CD4-positive, alpha-beta T cell treated with Interleukin-4 for 1 hour (primary cell): ENCODE data around the gene DTWD2.
A peak's percentile ranks its signal among the peaks of the same experiment; 100 is the strongest.
"Not testable (repeated sequence)": the region's sequence is repeated elsewhere in the genome, so short reads cannot be mapped to it uniquely, and the experiment has no call there.

Source experiments
- DNase-seq, 2 donors: peaks; one replicate each; pipeline ENCODE4 v3.0.0-alpha.2; 2020 to 2022

DTWD2 gene

GRCh38 chr5:118857700-118858099 lies 130.6 kb downstream of the DTWD2 start:
- no peak for DNase-seq

- no peak for DNase-seq
These were observed 133.5 kb downstream of the DTWD2 start for GRCh38 chr5:118854819-118855218.

- not testable (repeated sequence) for DNase-seq
These were observed 136.6 kb downstream of the DTWD2 start for GRCh38 chr5:118851785-118852184.

- DNase-seq, result not testable (repeated sequence)
These were observed 138.8 kb downstream of the DTWD2 start for GRCh38 chr5:118849507-118849906.

GRCh38 chr5:118844351-118844750 lies 144.0 kb downstream of the DTWD2 start:
- no peak for DNase-seq

GRCh38 chr5:118834710-118835109 lies 153.6 kb downstream of the DTWD2 start:
- no peak for DNase-seq

GRCh38 chr5:118832974-118833373 lies 155.4 kb downstream of the DTWD2 start:
- DNase-seq, result no peak

- no peak for DNase-seq
These were observed 163.1 kb downstream of the DTWD2 start for GRCh38 chr5:118825226-118825625.

GRCh38 chr5:118818604-118819003 lies 169.7 kb downstream of the DTWD2 start:
- no peak for DNase-seq

- no peak for DNase-seq
These were observed 179.9 kb downstream of the DTWD2 start for GRCh38 chr5:118808441-118808840.

- DNase-seq, result no peak
These were observed 181.8 kb downstream of the DTWD2 start for GRCh38 chr5:118806571-118806970.

GRCh38 chr5:118802335-118802734 lies 186.0 kb downstream of the DTWD2 start:
- DNase-seq, result no peak

- DNase-seq, result no peak
These were observed 192.3 kb downstream of the DTWD2 start for GRCh38 chr5:118796081-118796480.

GRCh38 chr5:118794281-118794680 lies 194.1 kb downstream of the DTWD2 start:
- no peak for DNase-seq

GRCh38 chr5:118793652-118794051 lies 194.7 kb downstream of the DTWD2 start:
- DNase-seq, result no peak

GRCh38 chr5:118793091-118793490 lies 195.3 kb downstream of the DTWD2 start:
- no peak for DNase-seq

GRCh38 chr5:118791926-118792734 lies 196.2 kb downstream of the DTWD2 start:
- peak in 1 of 2 donors; percentile 37 for DNase-seq

- DNase-seq, result no peak
These were observed 199.0 kb downstream of the DTWD2 start for GRCh38 chr5:118789366-118789765.

- DNase-seq, result no peak
These were observed 200.0 kb downstream of the DTWD2 start for GRCh38 chr5:118788351-118788750.
